ENCODE measurements around the gene CLCN4.

Gene CLCN4

GRCh38 chrX:10244915-10245622, 88.3 kb downstream of the CLCN4 start:
- DNase-seq (ENCODE audit: low read depth): no peak

DNA sequence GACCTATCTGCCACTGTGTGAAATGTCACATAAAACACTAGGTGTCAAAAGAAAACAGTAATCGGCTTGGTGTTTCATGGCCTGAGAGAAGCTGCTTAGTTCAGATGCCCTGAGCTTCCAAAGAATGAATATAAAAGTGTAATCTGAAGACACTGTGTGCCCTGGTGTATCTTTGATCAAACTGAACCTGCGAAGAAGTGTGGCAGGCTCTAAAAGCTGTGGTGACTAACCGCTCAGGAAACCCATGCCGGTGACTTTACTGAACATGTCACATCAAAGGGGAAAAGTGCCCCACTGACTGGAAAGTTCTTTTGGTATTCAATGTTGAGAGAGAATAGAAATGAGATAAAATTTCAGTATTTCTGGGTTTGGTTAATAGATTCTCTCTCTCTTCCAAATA, 89.1 kb downstream of the CLCN4 start:
- no peak for DNase-seq (ENCODE audit: low read depth)

DNA sequence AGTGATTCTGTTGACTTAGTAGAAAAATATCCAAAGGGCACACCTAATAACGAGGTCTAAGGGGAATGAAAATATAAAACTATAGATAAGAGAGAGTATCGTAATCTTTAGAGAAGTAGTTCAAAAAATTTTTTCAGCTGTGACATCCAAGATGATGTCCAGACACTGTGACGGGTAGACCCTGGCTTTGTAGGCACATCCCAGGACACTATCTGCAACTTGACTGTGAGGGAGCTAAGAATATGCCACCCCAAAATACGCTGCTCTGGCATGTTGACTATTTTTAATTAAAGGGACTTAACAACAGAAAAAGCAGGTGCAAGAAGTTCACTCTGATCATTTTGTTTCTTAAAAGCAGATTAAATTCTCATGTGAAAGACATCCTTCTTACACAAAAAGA, 89.5 kb downstream of the CLCN4 start:
- no peak for DNase-seq (ENCODE audit: low read depth)

- no peak for DNase-seq (ENCODE audit: low read depth)
Observed at GRCh38 chrX:10246846-10247245, 90.1 kb downstream of the CLCN4 start.

- peak; percentile 11 for DNase-seq (ENCODE audit: low read depth)
Observed at GRCh38 chrX:10254739-10255138, 98.0 kb downstream of the CLCN4 start.

DNA sequence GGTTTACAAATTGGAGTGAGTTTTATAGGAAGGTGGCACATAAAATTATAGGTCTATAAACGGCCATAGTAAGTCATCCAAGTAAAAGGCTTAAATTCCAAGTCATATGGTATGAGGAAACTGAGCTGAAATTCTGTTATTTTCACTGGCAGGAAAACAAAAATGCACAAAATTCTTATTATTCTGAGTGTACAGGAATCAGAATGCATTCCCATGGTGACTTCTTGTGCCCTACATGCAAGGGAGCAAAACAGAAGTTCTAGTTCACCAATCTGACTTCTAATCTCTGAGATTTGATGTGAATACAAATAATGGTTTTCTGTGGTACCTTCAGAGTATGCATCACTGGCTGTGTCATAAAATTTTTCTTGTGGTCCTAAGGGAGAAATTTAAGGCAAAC, 102.9 kb downstream of the CLCN4 start:
- DNase-seq (ENCODE audit: low read depth): no peak

DNA sequence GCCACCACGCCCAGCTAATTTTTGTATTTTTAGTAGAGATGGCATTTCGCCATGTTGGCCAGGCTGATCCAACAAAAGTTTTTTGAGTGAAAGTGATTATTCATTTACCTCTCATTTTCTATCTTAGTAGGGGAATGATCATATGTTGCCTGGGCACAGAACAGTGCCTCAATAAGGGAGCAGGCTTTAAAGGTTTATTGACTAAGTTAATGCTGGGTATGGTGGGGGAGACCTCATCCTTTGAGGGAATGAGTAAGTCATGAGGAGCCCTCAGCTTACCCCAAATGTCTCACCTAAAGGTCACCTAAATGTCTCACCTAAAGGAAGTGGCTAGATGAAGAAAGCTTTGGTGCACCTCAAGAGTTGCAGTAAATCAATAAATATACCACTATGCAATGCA, 109.0 kb downstream of the CLCN4 start:
- no peak for DNase-seq (ENCODE audit: low read depth)

DNA sequence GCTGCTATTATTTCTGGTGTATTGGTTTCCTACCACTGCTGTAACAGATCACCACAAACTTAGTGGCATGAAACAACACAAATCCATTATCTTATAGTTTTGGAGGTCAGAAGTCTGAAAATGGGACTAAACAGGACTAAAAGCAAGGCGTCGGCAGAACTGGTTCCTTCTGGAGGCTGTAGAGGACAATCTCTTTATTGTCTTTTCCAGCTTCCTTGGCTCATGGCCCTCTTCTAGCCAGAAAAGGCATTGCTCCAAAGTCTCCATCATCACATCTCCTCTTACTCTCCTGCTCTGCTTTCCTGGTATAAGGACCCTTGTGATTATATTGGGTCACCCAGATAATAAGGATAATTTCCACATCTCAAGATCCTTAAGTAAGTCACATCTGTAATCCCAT, 121.9 kb downstream of the CLCN4 start:
- DNase-seq (ENCODE audit: low read depth): no peak

DNA sequence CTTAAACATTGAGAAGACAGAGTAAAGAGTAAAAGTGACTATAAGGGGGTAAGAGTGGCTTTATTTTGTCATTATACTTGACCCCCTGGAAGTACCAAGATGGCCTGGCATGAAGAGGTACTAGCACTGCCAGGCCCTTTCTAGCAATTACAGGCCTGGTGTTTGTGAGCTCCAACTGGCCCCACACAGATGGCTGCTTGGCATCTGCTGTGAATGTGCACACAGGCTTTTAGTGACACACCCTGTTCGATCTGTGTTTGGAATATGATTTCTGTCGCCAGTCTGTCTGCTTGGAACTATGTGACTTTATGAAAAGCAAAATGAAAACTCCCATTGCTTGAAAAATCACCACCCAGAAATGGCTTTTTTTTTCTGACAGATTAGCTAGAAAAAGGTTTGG, 123.3 kb downstream of the CLCN4 start:
- DNase-seq (ENCODE audit: low read depth): no peak

GRCh38 chrX:10282490-10282889, 125.7 kb downstream of the CLCN4 start:
- no peak for DNase-seq (ENCODE audit: low read depth)

- DNase-seq (ENCODE audit: low read depth): no peak
Observed at GRCh38 chrX:10286195-10286594, 129.4 kb downstream of the CLCN4 start.

All from ELR (cell line).